ENCODE measurements around the gene SEMA5A. TPM values are rescaled to one million over a fixed set of nuclear protein-coding genes. Genes with fewer than 3 reads are reported as not detected.

SEMA5A gene
- total and polyA plus RNA-seq, 2 donors (not counting 1 experiment from before 2014, with no cell fraction given), result not detected

DNA sequence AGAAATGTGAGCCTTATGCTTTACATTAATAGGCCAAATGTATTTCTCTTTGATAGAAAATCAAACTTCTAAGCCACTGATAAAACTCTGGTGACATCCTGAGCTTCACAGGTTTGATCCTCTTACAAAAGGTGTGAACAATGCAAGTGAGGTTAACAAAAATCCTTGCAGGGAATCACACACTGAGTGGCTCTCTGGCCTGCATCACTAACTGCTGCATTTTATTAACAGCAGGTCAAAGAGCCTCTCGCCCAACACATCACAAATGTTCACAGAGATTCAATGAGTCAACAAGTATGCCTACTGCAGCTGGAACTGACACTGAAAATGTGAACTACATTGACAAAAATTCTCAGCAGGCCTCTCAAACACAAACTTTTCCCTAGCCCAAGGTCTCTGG lies 122.3 kb downstream of the SEMA5A start:
- H3K27me3 Mint-ChIP-seq, result no peaks in the 10 kb centered on the region
- intact Hi-C loops (cut with micrococcal nuclease), result no loop called here
- no peaks in the 10 kb centered on the region for H3K4me1 Mint-ChIP-seq
- no peak for DNase-seq
- no peak for ATAC-seq (ENCODE audit: low read depth)
- TF ChIP-seq, protein P1, sequence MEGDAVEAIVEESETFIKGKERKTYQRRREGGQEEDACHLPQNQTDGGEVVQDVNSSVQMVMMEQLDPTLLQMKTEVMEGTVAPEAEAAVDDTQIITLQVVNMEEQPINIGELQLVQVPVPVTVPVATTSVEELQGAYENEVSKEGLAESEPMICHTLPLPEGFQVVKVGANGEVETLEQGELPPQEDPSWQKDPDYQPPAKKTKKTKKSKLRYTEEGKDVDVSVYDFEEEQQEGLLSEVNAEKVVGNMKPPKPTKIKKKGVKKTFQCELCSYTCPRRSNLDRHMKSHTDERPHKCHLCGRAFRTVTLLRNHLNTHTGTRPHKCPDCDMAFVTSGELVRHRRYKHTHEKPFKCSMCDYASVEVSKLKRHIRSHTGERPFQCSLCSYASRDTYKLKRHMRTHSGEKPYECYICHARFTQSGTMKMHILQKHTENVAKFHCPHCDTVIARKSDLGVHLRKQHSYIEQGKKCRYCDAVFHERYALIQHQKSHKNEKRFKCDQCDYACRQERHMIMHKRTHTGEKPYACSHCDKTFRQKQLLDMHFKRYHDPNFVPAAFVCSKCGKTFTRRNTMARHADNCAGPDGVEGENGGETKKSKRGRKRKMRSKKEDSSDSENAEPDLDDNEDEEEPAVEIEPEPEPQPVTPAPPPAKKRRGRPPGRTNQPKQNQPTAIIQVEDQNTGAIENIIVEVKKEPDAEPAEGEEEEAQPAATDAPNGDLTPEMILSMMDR (IDR thresholded peaks at IDR 0.05), result no peak
- TF ChIP-seq EZH2 (IDR thresholded peaks at IDR 0.05; ENCODE audit: borderline replicate concordance, insufficient read depth, low read depth, low read length, poor library complexity, severe bottlenecking), result no peak
- CTCF ChIA-PET, result no interaction called here
- WGBS (ENCODE audit: insufficient coverage), result 100% methylated on average over 1 of the region's 1 CpG
- no peaks in the 10 kb centered on the region for H3K79me2 ChIP-seq (ENCODE audit: control insufficient read depth, insufficient read depth, low read length)
- no peaks in the 10 kb centered on the region for H3K9me3 Mint-ChIP-seq (ENCODE audit: insufficient read depth)
- no peaks in the 10 kb centered on the region for H4K20me1 ChIP-seq (ENCODE audit: control insufficient read depth, insufficient read depth, low read length, poor library complexity, severe bottlenecking)
- no peak overlapping the region for H3K9ac ChIP-seq (ENCODE audit: low read length)
- POLR2A ChIA-PET, result no interaction called here
- H3K27me3 ChIP-seq (replicated peaks in 1 of 4; ENCODE audit: control extremely low read depth in 1 of 4, control insufficient read depth in 3 of 4, insufficient read depth in 4 of 4, low read length in 3 of 4), result no peaks in the 10 kb centered on the region
- H3K4me2 ChIP-seq (replicated peaks; ENCODE audit: low read depth, low read length, poor library complexity, severe bottlenecking), result no peak overlapping the region
- H3K36me3 ChIP-seq (replicated peaks in 1 of 2; ENCODE audit: control extremely low read depth in 1 of 2, control insufficient read depth in 1 of 2, extremely low read depth in 1 of 2, insufficient read depth in 2 of 2, low read length in 1 of 2), result no peaks in the 10 kb centered on the region
- H3K9me3 ChIP-seq (ENCODE audit: control extremely low read depth in 1 of 3, control insufficient read depth in 2 of 3, insufficient read depth in 1 of 3, low read length in 2 of 3), result no peaks in the 10 kb centered on the region
- no peak overlapping the region for H2AFZ ChIP-seq (ENCODE audit: insufficient read depth, low read depth, low read length, poor library complexity, severe bottlenecking)
- H3K4me3 ChIP-seq (ENCODE audit: control extremely low read depth in 1 of 5, extremely low read depth in 1 of 5, insufficient read depth in 1 of 5, low read depth in 2 of 5, low read length in 4 of 5), result no peak overlapping the region
- H3K27ac Mint-ChIP-seq, result no peak overlapping the region
- no peak overlapping the region for H3K27ac ChIP-seq (ENCODE audit: low read length in 2 of 2)
- H3K4me3 Mint-ChIP-seq, result no peak overlapping the region
- no peaks in the 10 kb centered on the region for H3K4me1 ChIP-seq (ENCODE audit: control insufficient read depth in 2 of 2, insufficient read depth in 2 of 2, low read length in 2 of 2)

DNA sequence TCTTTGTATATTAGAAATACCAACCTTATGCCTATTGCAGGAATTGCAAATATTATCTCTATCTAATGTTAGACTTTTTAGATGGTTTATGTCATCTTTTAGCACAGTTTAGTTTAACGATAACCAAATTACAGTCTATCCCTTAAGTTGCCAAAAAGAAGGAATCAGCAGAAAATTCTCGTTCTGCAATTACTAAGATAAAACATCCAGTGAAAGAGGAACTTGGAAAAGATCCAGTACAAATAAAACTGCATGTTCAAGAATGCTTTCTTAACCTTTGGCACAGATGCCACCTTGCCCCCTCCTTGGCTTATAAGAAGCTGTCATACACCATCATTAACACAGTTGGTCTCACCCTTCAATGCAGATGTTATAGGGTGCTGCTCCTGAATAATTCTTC lies 124.0 kb downstream of the SEMA5A start:
- no peaks in the 10 kb centered on the region for H3K27me3 Mint-ChIP-seq
- H2AFZ ChIP-seq (ENCODE audit: insufficient read depth, low read depth, low read length, poor library complexity, severe bottlenecking), result no peak overlapping the region
- H3K27ac ChIP-seq (ENCODE audit: low read length in 2 of 2), result no peak overlapping the region
- no peak overlapping the region for H3K4me2 ChIP-seq (replicated peaks; ENCODE audit: low read depth, low read length, poor library complexity, severe bottlenecking)
- no peaks in the 10 kb centered on the region for H3K9me3 ChIP-seq (ENCODE audit: control extremely low read depth in 1 of 3, control insufficient read depth in 2 of 3, insufficient read depth in 1 of 3, low read length in 2 of 3)
- no peak overlapping the region for H3K4me3 Mint-ChIP-seq
- ATAC-seq (ENCODE audit: low read depth), result no peak
- no peak overlapping the region for H3K4me3 ChIP-seq (ENCODE audit: control extremely low read depth in 1 of 5, extremely low read depth in 1 of 5, insufficient read depth in 1 of 5, low read depth in 2 of 5, low read length in 4 of 5)
- no peaks in the 10 kb centered on the region for H3K79me2 ChIP-seq (ENCODE audit: control insufficient read depth, insufficient read depth, low read length)
- H3K4me1 ChIP-seq (ENCODE audit: control insufficient read depth in 2 of 2, insufficient read depth in 2 of 2, low read length in 2 of 2), result no peaks in the 10 kb centered on the region
- no peaks in the 10 kb centered on the region for H4K20me1 ChIP-seq (ENCODE audit: control insufficient read depth, insufficient read depth, low read length, poor library complexity, severe bottlenecking)
- H3K9me3 Mint-ChIP-seq (ENCODE audit: insufficient read depth), result no peaks in the 10 kb centered on the region
- intact Hi-C loops (cut with micrococcal nuclease), result no loop called here
- TF ChIP-seq, protein P1 (IDR thresholded peaks at IDR 0.05), result no peak
- no peak for TF ChIP-seq EZH2 (IDR thresholded peaks at IDR 0.05; ENCODE audit: borderline replicate concordance, insufficient read depth, low read depth, low read length, poor library complexity, severe bottlenecking)
- ChIA-PET CTCF (no interaction called here), POLR2A (no interaction called here)
- H3K36me3 ChIP-seq (replicated peaks in 1 of 2; ENCODE audit: control extremely low read depth in 1 of 2, control insufficient read depth in 1 of 2, extremely low read depth in 1 of 2, insufficient read depth in 2 of 2, low read length in 1 of 2), result no peaks in the 10 kb centered on the region
- H3K4me1 Mint-ChIP-seq, result no peaks in the 10 kb centered on the region
- H3K27ac Mint-ChIP-seq, result no peak overlapping the region
- DNase-seq, result no peak
- H3K27me3 ChIP-seq (replicated peaks in 1 of 4; ENCODE audit: control extremely low read depth in 1 of 4, control insufficient read depth in 3 of 4, insufficient read depth in 4 of 4, low read length in 3 of 4), result no peaks in the 10 kb centered on the region
- no peak overlapping the region for H3K9ac ChIP-seq (ENCODE audit: low read length)
- no CpG with 5 or more reads among the region's 2 CpGs for WGBS (ENCODE audit: insufficient coverage)

All from B cell (primary cell).